ENCODE measurements around the gene RUVBL2.
"Not testable (repeated sequence)": the region's sequence is repeated elsewhere in the genome, so short reads cannot be mapped to it uniquely, and the experiment has no call there.

Gene RUVBL2

DNA sequence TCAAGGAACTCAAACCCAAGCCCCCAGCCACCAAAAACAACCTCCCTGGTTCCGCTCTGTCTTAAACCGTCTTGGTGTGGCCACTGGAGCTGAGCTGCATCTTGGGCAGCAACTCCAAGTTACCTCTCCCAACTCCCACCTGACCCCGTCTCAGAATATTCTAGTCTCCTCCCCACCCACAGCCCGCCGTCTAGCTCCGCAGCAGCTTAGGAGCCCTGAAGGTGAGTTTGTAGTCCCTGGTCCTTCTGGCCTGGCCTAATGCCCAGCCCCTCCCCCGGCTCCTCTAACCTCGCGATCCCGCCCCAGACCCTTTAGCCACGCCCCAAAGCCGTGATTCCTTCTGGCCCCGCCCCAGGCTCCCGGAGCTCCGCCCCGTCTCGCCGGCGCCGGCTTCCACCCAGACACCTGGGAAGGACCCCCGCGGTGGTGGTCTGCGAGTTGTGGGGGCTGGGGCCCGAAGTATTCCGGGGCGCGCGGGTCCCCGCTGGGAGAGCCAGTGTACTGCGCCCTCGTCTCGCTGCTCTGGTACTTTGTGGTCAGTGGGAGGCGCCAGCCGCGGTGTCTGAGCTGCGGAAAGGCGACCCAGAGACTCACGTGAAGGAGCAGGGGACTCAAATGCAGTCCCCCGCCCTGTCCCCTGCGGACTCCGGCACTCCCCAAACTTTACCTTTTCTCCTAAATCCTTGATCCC, 25.7 kb downstream of the RUVBL2 start:
- peaks cover 12% of the 10 kb centered on the region for H3K4me1 ChIP-seq
- peak; percentile 37 for TF ChIP-seq CTCF (IDR thresholded peaks at IDR 0.05; ENCODE audit: low read depth, low read length)
- no peaks in the 10 kb centered on the region for H3K27me3 ChIP-seq
- DNase-seq: peak; percentile 88
- H3K9me3 ChIP-seq: no peaks in the 10 kb centered on the region
- peaks cover 13% of the 10 kb centered on the region for H3K36me3 ChIP-seq
- peak overlapping the region; percentile 62 for H3K4me3 ChIP-seq (ENCODE audit: low read depth, low read length)

- H3K27me3 ChIP-seq: no peaks in the 10 kb centered on the region
- TF ChIP-seq CTCF (IDR thresholded peaks at IDR 0.05; ENCODE audit: low read depth, low read length): no peak
- DNase-seq: no peak
- H3K4me3 ChIP-seq (ENCODE audit: low read depth, low read length): no peak overlapping the region
- H3K36me3 ChIP-seq: peaks cover 4% of the 10 kb centered on the region
- peaks cover 12% of the 10 kb centered on the region for H3K4me1 ChIP-seq
- H3K9me3 ChIP-seq: no peaks in the 10 kb centered on the region
Observed at GRCh38 chr19:49020342-49020741, 26.7 kb downstream of the RUVBL2 start.

DNA sequence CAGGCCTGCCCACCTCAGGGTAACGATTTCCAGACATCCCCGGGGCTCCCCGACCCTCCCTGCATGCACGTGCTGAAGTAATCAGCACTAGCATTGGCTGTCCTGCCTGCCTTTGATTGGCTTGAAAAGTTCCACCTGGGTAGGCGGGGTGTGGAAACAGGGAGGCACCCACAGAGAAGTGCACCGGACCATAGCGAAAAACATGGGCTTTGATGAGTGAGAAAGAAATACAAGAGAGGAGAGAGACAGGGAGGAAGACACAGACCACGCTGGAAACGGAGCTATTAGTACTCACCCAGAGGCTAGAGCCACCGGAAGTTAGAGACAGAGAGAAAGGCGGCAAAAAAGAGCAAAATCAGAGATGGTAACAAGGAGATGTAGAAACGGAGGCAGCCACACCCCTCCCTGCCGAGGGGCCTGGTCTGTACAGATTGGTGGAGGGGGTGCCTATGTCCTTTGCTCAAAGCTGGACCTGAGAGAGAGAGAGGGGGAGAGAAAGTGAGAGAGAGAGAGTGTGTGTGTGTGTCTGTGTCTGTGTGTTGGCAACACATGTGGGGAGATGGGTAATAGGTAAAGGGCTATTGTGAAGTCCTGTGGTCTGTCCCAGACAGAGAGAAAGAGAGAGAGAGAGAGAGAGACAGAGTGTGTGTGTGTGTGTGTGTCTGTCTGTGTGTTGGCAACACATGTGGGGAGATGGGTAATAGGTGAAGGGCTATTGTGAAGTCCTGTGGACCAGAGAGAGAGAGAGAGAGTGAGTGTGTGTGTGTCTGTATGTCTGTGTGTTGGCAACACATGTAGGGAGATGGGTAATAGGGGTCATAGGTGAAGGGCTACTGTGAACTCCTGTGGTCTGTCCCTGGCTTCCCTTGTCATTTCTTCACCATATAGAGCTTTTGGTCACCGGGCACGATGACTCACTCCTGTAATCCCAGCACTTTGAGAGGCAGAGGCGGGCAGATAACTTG, 27.5 kb downstream of the RUVBL2 start:
- no peak for DNase-seq

GRCh38 chr19:49022116-49022515, 28.4 kb downstream of the RUVBL2 start:
- Histone ChIP-seq H3K4me1 (peaks cover 12% of the 10 kb centered on the region), H3K36me3 (no peaks in the 10 kb centered on the region), H3K4me3 (ENCODE audit: low read depth, low read length) (no peak overlapping the region), H3K9me3 (no peaks in the 10 kb centered on the region), H3K27me3 (no peaks in the 10 kb centered on the region)
- no peak for DNase-seq
- TF ChIP-seq CTCF (IDR thresholded peaks at IDR 0.05; ENCODE audit: low read depth, low read length): no peak

More for the DNA sequence above, 27.5 kb downstream of the RUVBL2 start:
- Histone ChIP-seq H3K36me3 (no peaks in the 10 kb centered on the region), H3K4me3 (ENCODE audit: low read depth, low read length) (no peak overlapping the region), H3K4me1 (peaks cover 12% of the 10 kb centered on the region), H3K9me3 (no peaks in the 10 kb centered on the region), H3K27me3 (no peaks in the 10 kb centered on the region)
- no peak for TF ChIP-seq CTCF (IDR thresholded peaks at IDR 0.05; ENCODE audit: low read depth, low read length)

DNA sequence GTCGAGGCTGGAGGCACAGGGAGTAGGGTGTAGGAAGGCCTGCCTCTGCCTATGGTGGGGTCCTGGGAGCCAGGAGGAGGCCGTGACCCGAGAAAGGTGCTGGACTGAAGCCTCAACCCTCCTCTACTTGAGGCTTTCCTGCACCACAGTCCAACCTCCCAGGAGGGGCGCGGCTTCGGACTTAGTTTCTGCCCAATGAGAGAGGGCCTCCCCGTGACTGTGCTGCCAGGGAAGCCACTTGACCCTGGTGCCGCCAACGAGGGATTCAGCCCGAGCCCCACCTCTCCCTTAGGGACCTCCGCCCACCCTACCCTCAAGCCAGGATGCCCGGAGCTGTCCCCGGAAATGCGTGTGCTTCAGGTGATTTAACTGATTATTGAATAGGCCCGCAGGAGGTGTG, 30.5 kb downstream of the RUVBL2 start, which contains the start of gene CGB3:
Gene CGB3 (minus strand): TSS at position 101 of the 400 bp plus-strand sequence. CDS start 362 bp downstream, outside the sequence.
- not testable (repeated sequence) for DNase-seq; H3K4me3 ChIP-seq (ENCODE audit: low read depth, low read length); H3K9me3 ChIP-seq; H3K36me3 ChIP-seq; H3K27me3 ChIP-seq; H3K4me1 ChIP-seq

- not testable (repeated sequence) for H3K9me3 ChIP-seq; DNase-seq; H3K4me1 ChIP-seq; H3K27me3 ChIP-seq; H3K36me3 ChIP-seq; H3K4me3 ChIP-seq (ENCODE audit: low read depth, low read length)
Observed at GRCh38 chr19:49025088-49025487, 31.4 kb downstream of the RUVBL2 start.

DNA sequence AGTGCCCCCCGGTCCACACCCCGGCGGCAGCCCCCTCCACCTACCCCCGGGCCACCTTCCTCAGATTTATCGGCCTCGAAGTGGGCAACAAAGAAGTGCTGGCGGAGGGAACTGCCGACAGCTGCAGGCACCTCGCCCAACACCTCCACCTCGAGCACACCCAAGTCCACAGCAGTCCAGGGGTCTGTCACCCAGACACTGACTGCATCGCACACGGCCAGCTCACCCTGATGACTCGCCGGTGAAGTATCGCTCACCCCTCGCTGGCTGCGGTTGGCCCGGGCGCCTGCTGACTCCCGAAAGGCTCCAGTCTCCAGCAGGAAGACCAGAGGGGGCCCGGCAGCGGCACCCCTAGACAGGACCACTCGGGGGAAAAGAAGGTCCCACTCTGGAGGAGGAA, 31.9 kb downstream of the RUVBL2 start:
- H3K4me1 ChIP-seq; DNase-seq; H3K4me3 ChIP-seq (ENCODE audit: low read depth, low read length); H3K27me3 ChIP-seq; H3K9me3 ChIP-seq; H3K36me3 ChIP-seq: not testable (repeated sequence)

GRCh38 chr19:49028686-49029085, 35.0 kb downstream of the RUVBL2 start:
- H3K4me3 ChIP-seq (ENCODE audit: low read depth, low read length); DNase-seq; H3K9me3 ChIP-seq; H3K36me3 ChIP-seq; H3K27me3 ChIP-seq; H3K4me1 ChIP-seq: not testable (repeated sequence)

DNA sequence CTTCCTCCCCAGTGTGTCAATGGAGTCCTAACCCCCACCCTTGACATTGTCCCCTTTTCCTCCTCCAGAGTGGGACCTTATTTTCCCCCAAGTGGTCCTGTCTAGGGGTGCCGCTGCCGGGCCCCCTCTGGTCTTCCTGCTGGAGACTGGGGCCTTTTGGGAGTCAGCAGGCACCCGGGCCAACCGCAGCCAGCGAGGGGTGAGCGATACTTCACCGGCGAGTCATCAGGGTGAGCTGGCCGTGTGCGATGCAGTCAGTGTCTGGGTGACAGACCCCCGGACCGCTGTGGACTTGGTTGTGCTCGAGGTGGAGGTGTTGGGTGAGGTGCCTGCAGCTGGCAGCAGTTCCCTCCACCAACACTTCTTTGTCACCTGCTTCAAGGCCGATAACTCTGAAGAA, 36.1 kb downstream of the RUVBL2 start:
- not testable (repeated sequence) for H3K36me3 ChIP-seq; DNase-seq; H3K27me3 ChIP-seq; H3K4me1 ChIP-seq; H3K9me3 ChIP-seq; H3K4me3 ChIP-seq (ENCODE audit: low read depth, low read length)

- DNase-seq: not testable (repeated sequence)
Observed at GRCh38 chr19:49030323-49030722, 36.6 kb downstream of the RUVBL2 start.

More at GRCh38 chr19:49030323-49030722, 36.6 kb downstream of the RUVBL2 start:
- not testable (repeated sequence) for H3K36me3 ChIP-seq; H3K4me3 ChIP-seq (ENCODE audit: low read depth, low read length); H3K4me1 ChIP-seq; H3K27me3 ChIP-seq; H3K9me3 ChIP-seq
